Stimulated activated CD8-positive, alpha-beta memory T cell treated with anti-CD3 and anti-CD28 coated beads, Interleukin-4, amount 100 ng/mL, for 48 hours (primary cell): ENCODE data around the gene SERPINB12.

ENCODE experiments used
- DNase-seq: peaks from one replicate; pipeline ENCODE4 v3.0.0-alpha.2; 2020

SERPINB12 gene

DNA sequence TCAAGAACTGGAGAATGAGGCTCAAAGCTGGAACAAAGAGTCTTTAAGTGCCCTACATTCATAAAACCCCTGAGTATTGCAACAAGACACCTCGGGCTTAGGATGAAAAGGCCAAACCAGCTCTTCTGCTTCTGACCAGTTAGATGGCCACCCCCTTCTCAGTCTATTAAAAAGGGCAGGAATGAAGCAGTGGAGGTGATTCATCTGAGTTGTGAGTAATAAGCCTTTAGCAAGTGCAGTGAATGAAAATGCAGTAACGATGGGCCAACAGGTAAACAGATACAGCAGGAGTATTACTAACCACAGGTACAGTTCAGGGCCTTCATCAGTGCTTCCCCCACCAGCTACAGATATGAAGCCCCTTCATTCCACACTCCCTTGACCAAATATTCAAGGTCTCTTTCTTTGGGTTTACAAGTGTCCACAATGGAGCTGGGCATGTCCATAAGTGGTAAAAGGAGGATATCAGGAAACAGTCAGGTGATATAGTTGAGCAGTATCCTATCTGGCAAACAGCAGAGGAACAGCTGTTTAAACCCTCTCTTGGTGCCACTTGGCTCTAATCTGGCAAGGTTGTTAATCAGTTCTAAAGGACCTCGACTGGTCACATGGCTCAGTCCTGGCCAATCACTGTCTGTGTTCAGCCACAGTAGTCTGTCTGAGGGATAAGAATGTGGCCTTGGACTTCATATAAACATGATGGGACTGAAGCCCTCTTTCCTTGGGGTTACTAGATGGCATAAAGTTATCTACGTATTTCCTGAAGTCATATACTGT, 62.8 kb downstream of the SERPINB12 start:
- no peak for DNase-seq

DNA sequence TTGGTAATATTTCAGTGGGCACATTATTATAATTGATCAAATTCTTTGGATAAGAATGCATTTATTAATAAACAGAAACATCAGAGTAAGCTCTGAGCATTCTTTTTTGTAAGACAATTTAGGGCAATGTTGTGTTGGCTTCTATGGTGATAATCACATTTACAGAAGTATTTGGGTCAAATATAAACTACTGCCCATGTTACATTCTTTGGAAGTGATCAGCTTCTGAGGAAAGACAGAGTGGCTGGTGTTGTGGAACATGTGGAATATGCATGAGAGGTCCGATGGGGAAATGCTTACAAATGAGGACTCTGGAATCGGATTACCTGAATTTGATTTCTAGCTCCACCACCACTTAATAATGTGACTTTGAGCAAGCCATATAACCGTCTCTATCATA, 64.4 kb downstream of the SERPINB12 start:
- no peak for DNase-seq

DNA sequence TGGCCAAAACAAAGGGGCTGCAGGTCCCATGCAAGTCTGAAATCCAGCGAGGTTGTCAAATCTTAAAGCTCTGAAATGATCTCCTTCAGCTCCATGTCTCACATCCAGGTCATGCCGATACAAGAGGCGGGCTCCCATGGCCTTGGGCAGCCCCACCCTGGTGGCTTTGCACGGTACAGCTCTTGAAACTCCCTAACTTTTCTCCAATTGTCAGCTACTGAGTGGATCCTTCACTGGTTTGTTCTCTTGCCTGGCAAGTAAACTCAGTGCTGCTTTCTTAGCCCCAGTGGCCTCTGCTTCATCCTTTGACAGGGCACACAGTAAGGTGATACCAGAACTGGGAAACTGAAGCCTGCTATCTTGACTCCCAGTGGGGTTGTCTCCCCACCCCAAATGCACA, 71.3 kb downstream of the SERPINB12 start:
- no peak for DNase-seq

DNA sequence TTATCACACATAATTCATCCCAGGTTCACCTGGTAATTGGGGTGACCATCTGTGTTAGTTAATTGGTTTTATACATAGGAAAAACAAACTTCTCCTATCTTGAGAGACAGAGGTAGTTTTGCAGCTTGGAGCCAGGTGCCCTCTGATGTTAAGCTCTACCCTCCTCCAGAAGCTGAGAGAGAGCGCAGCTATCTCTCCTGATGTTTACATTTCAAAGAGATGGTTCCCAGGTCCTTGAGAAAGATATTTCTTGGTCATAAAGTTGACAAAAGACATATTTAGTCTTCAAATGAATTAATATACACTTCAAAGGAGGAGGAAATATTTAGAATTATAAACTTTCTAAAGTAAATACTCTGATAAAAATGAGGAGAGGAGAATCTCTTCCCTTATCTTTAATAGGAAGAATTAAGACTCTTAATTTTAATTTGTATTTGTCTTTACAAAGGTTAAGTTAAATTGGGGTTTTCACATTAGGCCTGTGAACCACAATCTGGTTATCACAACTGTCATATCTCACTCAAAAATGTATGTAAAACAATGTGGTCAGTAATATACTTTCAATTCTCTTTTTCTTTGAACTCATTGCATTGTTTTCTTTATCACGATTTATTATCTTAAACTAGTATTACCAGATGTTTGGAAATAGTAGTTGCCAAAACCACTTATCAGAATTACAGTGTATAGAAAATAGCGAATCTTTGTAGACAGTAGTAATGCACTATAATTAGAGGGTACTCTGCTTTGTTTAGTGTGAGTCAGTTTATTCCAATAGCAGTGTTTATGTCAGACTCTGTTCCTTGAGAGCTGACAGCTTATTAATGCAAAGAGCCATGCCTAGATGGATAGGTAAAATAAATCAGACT, 75.1 kb downstream of the SERPINB12 start:
- no peak for DNase-seq

DNA sequence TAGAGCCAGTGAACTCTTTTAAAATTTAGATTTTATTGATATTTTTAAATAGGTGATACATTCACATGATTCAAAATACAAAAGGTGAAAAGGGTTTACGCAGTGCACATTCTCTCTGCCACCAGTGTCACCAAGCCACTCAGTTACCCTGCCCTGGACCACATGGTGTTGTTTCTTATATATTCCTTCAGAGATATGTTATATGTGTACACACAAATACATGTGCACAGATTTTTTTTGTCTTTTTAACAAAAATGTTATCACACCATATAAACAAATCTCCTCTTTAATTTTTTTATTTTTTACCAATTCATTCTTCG, 75.7 kb downstream of the SERPINB12 start:
- DNase-seq, result no peak
